HEK293T (cell line): Measurements from ENCODE around the gene MPO.

Experiments
- FOXM1 ChIP-seq: fragments of 450-650 bp; IDR thresholded peaks from 2 replicates; pipeline ENCODE4 v1.6.1; 2017; ENCODE audit warnings: mild to moderate bottlenecking, borderline replicate concordance
- SUZ12 ChIP-seq: fragments of 450-650 bp; IDR thresholded peaks from 2 replicates; pipeline ENCODE4 v1.6.1; 2016; ENCODE audit warnings: mild to moderate bottlenecking

- TF ChIP-seq SUZ12 (no peak), FOXM1 (no peak)
These were observed 3.5 kb downstream of the MPO start for GRCh38 chr17:58277107-58277801.
